ENCODE measurements around the gene EPM2A.

The EPM2A gene

GRCh38 chr6:145601397-145601796, 133.9 kb downstream of the EPM2A start:
- no peak for TF ChIP-seq CTCF (IDR thresholded peaks at IDR 0.05; ENCODE audit: borderline replicate concordance, insufficient read depth, low read depth, low read length)

GRCh38 chr6:145600299-145600698, 135.0 kb downstream of the EPM2A start:
- no peak for TF ChIP-seq CTCF (IDR thresholded peaks at IDR 0.05; ENCODE audit: borderline replicate concordance, insufficient read depth, low read depth, low read length)
- H3K4me3 ChIP-seq (ENCODE audit: low read depth, low read length), result no peak overlapping the region

More at GRCh38 chr6:145601397-145601796, 133.9 kb downstream of the EPM2A start:
- no peak overlapping the region for H3K4me3 ChIP-seq (ENCODE audit: low read depth, low read length)

GRCh38 chr6:145588981-145589380, 146.3 kb downstream of the EPM2A start:
- no peak overlapping the region for H3K4me3 ChIP-seq (ENCODE audit: low read depth, low read length)
- no peak for TF ChIP-seq CTCF (IDR thresholded peaks at IDR 0.05; ENCODE audit: borderline replicate concordance, insufficient read depth, low read depth, low read length)

GRCh38 chr6:145587334-145587733, 148.0 kb downstream of the EPM2A start:
- H3K4me3 ChIP-seq (ENCODE audit: low read depth, low read length), result no peak overlapping the region
- TF ChIP-seq CTCF (IDR thresholded peaks at IDR 0.05; ENCODE audit: borderline replicate concordance, insufficient read depth, low read depth, low read length), result no peak

- TF ChIP-seq CTCF (IDR thresholded peaks at IDR 0.05; ENCODE audit: borderline replicate concordance, insufficient read depth, low read depth, low read length), result no peak
- H3K4me3 ChIP-seq (ENCODE audit: low read depth, low read length), result no peak overlapping the region
Observed at GRCh38 chr6:145583753-145584152, 151.6 kb downstream of the EPM2A start.
